Measurements from ENCODE around the gene COL15A1. TPM values are rescaled to one million over a fixed set of nuclear protein-coding genes. Genes with fewer than 3 reads are reported as not detected.

COL15A1 gene
- total RNA-seq, 1 experiment from 2014 or later = 0.04 TPM

DNA sequence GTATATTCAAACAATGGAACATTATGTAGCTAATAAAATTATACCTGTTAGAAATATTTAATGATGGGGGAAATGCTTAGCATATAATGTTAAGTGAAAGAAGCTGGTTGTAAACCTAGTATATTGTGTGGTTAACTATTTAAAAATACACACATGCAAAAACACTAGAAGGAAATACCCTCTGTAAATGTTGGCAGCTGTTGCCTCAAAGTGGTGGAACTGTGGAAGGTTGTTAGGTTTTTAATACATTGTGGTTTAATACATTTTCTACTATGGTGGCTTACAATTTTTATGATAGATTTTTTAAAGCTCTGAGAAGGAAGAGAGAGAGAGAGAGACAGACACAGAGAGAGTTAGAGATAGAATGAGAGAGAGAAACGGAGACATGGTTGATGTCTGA is 74.9 kb downstream of the COL15A1 start:
- CTCF ChIA-PET = no interaction called here
- no TSS peak for BruUV-seq (replicated peaks)
- intact Hi-C loops (cut with micrococcal nuclease; ENCODE audit: unreplicated experiment) = no loop called here

DNA sequence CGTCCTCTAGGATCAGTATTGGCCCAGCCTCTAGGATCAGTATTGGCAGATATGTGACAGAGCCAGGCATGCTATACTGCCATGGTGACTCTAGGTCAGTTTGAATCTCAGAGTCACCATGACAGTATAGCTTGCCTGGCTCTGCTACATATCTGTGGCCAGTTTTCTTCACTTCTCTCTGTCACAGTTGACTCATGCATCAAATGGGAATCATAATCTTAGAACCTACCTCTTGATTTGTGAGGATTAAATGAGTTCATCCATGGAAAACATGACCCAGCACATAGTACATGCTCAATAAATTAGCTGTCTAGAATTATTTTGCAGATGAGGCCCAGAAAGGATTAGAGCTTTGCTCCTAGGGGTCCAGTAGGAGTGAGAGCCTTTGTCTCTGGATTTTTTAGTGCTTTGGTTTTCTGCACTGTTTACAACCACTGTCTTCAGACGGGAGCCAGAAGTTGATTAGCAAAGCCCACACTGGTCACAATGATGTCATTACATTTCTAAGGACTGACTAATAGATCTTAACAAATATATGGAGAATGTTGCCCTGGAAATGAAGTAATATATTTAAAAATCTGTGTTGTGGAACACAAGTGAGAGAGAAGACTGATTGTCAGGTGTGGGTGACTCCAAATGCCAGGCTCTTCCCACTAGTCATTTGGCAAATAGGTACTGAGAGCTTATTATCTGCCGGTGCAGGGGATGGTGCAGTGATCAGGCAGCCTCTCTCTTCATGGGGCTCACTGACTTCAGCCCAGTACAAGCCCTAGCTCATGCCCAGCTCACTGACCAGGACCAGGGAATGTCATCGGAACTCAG is 76.0 kb downstream of the COL15A1 start:
- DNase-seq (ENCODE audit: low spot score) = no peak
- BruUV-seq (replicated peaks) = no TSS peak
- Histone ChIP-seq H3K27me3 (replicated peaks; ENCODE audit: insufficient read depth, low read depth, low read length, poor library complexity) (no peaks in the 10 kb centered on the region), H3K36me3 (ENCODE audit: insufficient read depth, low read length, poor library complexity, severe bottlenecking) (no peaks in the 10 kb centered on the region), H3K27ac (ENCODE audit: low read depth, low read length, poor library complexity, severe bottlenecking) (no peak overlapping the region), H3K9me3 (ENCODE audit: low read depth, low read length, poor library complexity, severe bottlenecking) (no peaks in the 10 kb centered on the region), H3K4me1 (ENCODE audit: insufficient read depth, low read length, poor library complexity, severe bottlenecking) (no peaks in the 10 kb centered on the region), H3K4me3 (ENCODE audit: low read depth, low read length, poor library complexity, severe bottlenecking) (no peak overlapping the region)
- CTCF ChIA-PET = no interaction called here
- TF ChIP-seq, protein P1, sequence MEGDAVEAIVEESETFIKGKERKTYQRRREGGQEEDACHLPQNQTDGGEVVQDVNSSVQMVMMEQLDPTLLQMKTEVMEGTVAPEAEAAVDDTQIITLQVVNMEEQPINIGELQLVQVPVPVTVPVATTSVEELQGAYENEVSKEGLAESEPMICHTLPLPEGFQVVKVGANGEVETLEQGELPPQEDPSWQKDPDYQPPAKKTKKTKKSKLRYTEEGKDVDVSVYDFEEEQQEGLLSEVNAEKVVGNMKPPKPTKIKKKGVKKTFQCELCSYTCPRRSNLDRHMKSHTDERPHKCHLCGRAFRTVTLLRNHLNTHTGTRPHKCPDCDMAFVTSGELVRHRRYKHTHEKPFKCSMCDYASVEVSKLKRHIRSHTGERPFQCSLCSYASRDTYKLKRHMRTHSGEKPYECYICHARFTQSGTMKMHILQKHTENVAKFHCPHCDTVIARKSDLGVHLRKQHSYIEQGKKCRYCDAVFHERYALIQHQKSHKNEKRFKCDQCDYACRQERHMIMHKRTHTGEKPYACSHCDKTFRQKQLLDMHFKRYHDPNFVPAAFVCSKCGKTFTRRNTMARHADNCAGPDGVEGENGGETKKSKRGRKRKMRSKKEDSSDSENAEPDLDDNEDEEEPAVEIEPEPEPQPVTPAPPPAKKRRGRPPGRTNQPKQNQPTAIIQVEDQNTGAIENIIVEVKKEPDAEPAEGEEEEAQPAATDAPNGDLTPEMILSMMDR (conservative IDR thresholded peaks at IDR 0.05; ENCODE audit: low read depth, low read length) = no peak
- TF ChIP-seq EZH2 (IDR thresholded peaks at IDR 0.05; ENCODE audit: borderline replicate concordance, low read depth, low read length, poor library complexity, severe bottlenecking) = no peak
- intact Hi-C loops (cut with micrococcal nuclease; ENCODE audit: unreplicated experiment) = no loop called here
- POLR2A ChIA-PET (ENCODE audit: low non-redundant PET) = no interaction called here

More for the DNA sequence above, 74.9 kb downstream of the COL15A1 start:
- TF ChIP-seq, protein P1 (conservative IDR thresholded peaks at IDR 0.05; ENCODE audit: low read depth, low read length) = no peak
- no peak for TF ChIP-seq EZH2 (IDR thresholded peaks at IDR 0.05; ENCODE audit: borderline replicate concordance, low read depth, low read length, poor library complexity, severe bottlenecking)
- Histone ChIP-seq H3K27ac (ENCODE audit: low read depth, low read length, poor library complexity, severe bottlenecking) (no peak overlapping the region), H3K27me3 (replicated peaks; ENCODE audit: insufficient read depth, low read depth, low read length, poor library complexity) (no peaks in the 10 kb centered on the region), H3K36me3 (ENCODE audit: insufficient read depth, low read length, poor library complexity, severe bottlenecking) (no peaks in the 10 kb centered on the region), H3K4me3 (ENCODE audit: low read depth, low read length, poor library complexity, severe bottlenecking) (no peak overlapping the region), H3K9me3 (ENCODE audit: low read depth, low read length, poor library complexity, severe bottlenecking) (no peaks in the 10 kb centered on the region), H3K4me1 (ENCODE audit: insufficient read depth, low read length, poor library complexity, severe bottlenecking) (no peaks in the 10 kb centered on the region)
- DNase-seq (ENCODE audit: low spot score) = no peak
- POLR2A ChIA-PET (ENCODE audit: low non-redundant PET) = no interaction called here

DNA sequence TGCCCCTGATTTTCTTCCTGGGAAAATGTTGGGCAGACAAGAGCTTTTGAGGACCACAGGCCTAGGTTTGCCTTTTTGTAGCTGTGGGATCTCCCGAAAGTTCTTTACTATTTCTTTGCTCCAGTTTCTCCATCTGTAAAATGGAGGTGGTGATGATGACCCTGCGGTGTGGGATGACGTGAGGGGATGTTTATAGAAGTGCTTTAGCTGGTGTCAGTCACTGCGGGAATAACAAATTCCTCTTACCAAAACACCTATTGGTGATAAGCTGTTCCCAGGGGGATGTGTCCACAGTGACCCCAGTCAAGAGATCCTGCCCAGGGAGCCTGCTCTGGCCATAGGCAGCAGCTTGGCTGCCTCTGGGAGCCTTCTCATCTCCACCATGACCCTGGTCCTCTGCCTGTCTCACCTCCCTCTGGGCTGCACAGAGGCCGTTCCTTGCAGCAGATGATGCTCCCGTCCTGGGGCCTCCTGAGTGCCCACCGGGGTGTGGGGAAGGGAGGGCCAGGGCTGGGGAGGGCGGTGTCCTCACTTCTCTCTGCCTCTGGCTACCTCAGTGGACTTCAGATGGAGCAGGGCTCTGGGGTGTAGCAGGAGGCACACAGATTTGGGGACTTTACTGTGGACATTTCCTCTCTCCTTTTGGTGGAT is 77.2 kb downstream of the COL15A1 start:
- intact Hi-C loops (cut with micrococcal nuclease; ENCODE audit: unreplicated experiment) = no loop called here
- Histone ChIP-seq H3K27me3 (replicated peaks; ENCODE audit: insufficient read depth, low read depth, low read length, poor library complexity) (no peaks in the 10 kb centered on the region), H3K27ac (ENCODE audit: low read depth, low read length, poor library complexity, severe bottlenecking) (no peak overlapping the region), H3K4me3 (ENCODE audit: low read depth, low read length, poor library complexity, severe bottlenecking) (no peak overlapping the region), H3K36me3 (ENCODE audit: insufficient read depth, low read length, poor library complexity, severe bottlenecking) (no peaks in the 10 kb centered on the region), H3K4me1 (ENCODE audit: insufficient read depth, low read length, poor library complexity, severe bottlenecking) (no peaks in the 10 kb centered on the region), H3K9me3 (ENCODE audit: low read depth, low read length, poor library complexity, severe bottlenecking) (no peaks in the 10 kb centered on the region)
- POLR2A ChIA-PET (ENCODE audit: low non-redundant PET) = no interaction called here
- no peak for DNase-seq (ENCODE audit: low spot score)
- no TSS peak for BruUV-seq (replicated peaks)
- CTCF ChIA-PET = no interaction called here
- TF ChIP-seq EZH2 (IDR thresholded peaks at IDR 0.05; ENCODE audit: borderline replicate concordance, low read depth, low read length, poor library complexity, severe bottlenecking) = no peak
- TF ChIP-seq, protein P1 (conservative IDR thresholded peaks at IDR 0.05; ENCODE audit: low read depth, low read length) = no peak

Measured in A673 (cell line).